Adrenal gland (tissue), 12 donors: ENCODE data around the gene NNMT. TPM values are rescaled to one million over a fixed set of nuclear protein-coding genes. Genes with fewer than 3 reads are reported as not detected.

ENCODE experiments used
- DNase-seq, 7 donors: peaks; one replicate each; pipeline ENCODE4 v3.0.0-alpha.2; 2019 to 2020
- H3K27ac ChIP-seq, 5 donors: fragments of 200-600 bp; sonication (generic) in 4 of 5; 1 replicate in 3 of 5; 2 replicates in 2 of 5; pipeline versions ENCODE4 v1.5.1 to v1.8.0; 2016 to 2020; ENCODE audit warnings: mild to moderate bottlenecking in 1 of 5
- H3K27me3 ChIP-seq: fragments of 200-600 bp; 2 replicates; pipeline ENCODE4 v1.8.0; 2021
- H3K36me3 ChIP-seq, 2 donors: fragments of 200-600 bp; replicated peaks in 1 of 2; 1 replicate in 1 of 2; 2 replicates in 1 of 2; pipeline versions ENCODE4 v1.5.1 to v1.8.0; 2018 to 2022
- H3K4me1 ChIP-seq, 2 donors: fragments of 200-600 bp; replicated peaks in 1 of 2; 1 replicate in 1 of 2; 2 replicates in 1 of 2; pipeline versions ENCODE4 v1.5.1 to v1.8.0; 2018 to 2021
- H3K4me3 ChIP-seq, 4 donors: fragments of 200-600 bp; sonication (generic) in 3 of 4; one replicate each; pipeline ENCODE4 v1.5.1; 2016 to 2018
- H3K9me3 ChIP-seq, 3 donors: fragments of 200-600 bp; sonication (generic) in 1 of 3; replicated peaks in 1 of 3; 1 replicate in 2 of 3; 2 replicates in 1 of 3; pipeline versions ENCODE4 v1.5.1 to v1.8.0; 2016 to 2021
- POLR2A ChIP-seq, 2 donors: fragments of 450-650 bp; IDR thresholded peaks; one replicate each; pipeline ENCODE4 v1.6.1; 2017; ENCODE audit warnings: antibody characterized with exemption in 2 of 2, mild to moderate bottlenecking in 2 of 2, moderate library complexity in 1 of 2
- WGBS, 4 donors: extraction: QIAGEN DNeasy Blood & Tissue Kit in 2 of 4; methylation state at CpG; one replicate each; pipeline versions ENCODE4 v1.1.5 to v1.1.7; 2013 to 2017; 5-methylcytosine and 5-hydroxymethylcytosine counted together
- intact Hi-C, 2 donors: fragments of 100-400 bp; cut with DNase I; formaldehyde crosslinking; loops; one replicate each; pipeline versions ENCODE4 v1.14.1 to v1.15.0; 2022 to 2023
- polyA plus RNA-seq, 3 donors: library from polyadenylated mRNA; stranded (reverse); fragments of 200-250 nt in 2 of 3; fragments of 350-450 nt in 1 of 3; fragmentation: Illumina TruSeq in 1 of 3; extraction: RNeasy Lipid Tissue Mini Kit (QIAGEN cat#74804) in 1 of 3; gene quantifications; one replicate each; pipeline ENCODE4 v1.2.3, GENCODE V29; 2013 to 2014
- total RNA-seq, 9 donors: library from RNA; depleted of rRNA in 4 of 9; stranded (reverse); fragments of >200 nt in 4 of 9; fragments of 120-200 nt in 1 of 9; fragmentation: NEBNext Ultra II Directional in 1 of 9; extraction: Animal tissue kit (Norgen Biotek cat#: 25700) in 1 of 9; gene quantifications; one replicate each; pipeline versions ENCODE4 v1.1.0 to v1.2.4, GENCODE V29; 2013 to 2023
- TF ChIP-seq, protein P1 (sequence below), 6 experiments: fragments of 450-650 bp in 4 of 6; fragments of 200-600 bp in 2 of 6; sonication (generic) in 1 of 6; IDR thresholded peaks; 1 replicate in 5 of 6; 2 replicates in 1 of 6; pipeline versions ENCODE4 v1.5.1 to v1.8.0; 2016 to 2021; ENCODE audit warnings: antibody characterized with exemption in 6 of 6, mild to moderate bottlenecking in 2 of 6, moderate library complexity in 1 of 6
- donor health status: healthy with polysubstance abuse.
- donor health status: Bipolar disorder and iron deficiency.
- donor health status: DM: yes; HTN: yes; CAD: no.
- donor health status: DM: no; HTN: no; CAD: no.
- donor health status: DM: no; HTN: no; CAD: no.
- donor health status: DM: yes; HTN: yes; CAD: no.

Gene NNMT
- total and polyA plus RNA-seq, 12 donors, result 0.94 to 354 (median 77.4) TPM

DNA sequence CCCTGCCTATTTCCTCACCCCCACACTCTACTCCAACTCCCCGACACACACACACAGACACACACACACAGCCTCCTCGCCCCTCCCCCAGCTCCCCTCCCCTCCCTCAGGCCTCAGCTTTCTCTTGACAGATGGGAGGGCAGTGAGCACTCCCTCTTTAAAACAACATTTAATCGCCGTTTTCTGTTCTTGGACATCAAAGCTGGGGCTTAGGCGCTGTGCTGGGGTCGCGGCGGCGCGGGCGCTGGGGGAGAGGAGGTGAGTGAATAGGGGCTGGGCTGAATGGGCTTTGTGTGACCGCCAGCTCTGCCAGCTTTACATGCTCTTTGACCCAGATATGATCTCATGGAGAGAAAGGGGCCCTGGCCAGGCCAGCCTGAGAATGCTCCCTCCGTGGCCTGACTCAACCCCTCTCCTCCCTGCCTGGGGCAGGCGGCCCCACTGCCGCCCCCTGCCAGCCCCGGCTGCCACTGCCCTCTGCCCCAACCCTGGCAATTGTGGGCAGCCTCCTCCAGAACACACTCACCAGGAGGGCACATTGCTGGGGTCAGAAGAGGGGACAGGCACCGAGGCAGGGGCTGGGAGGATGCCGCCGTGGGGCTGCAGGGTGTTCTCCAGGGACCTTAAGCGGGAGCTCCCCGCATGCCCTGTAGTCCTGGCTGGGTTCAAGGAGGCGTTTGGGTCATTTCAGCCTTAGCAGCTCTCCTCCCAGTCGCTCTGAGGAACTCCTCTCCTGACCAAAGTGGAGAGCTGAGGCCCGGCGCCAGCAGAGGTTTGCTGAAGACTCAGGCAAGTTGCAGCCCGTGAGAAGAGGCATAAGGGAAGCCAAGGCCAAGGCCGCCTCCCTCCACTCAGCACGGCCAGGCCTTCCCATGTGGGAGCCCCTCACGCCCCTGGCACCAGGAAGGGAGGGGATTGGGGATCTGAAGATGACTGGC, 38.3 kb upstream of the NNMT start:
- peak in 6 of 7 donors; percentile 65 to 80 (median 66) for DNase-seq
- intact Hi-C loops, result loop anchor here (5.0 kb wide), 2 partner anchors 201 to 226 kb away; partner anchors contain the start of gene ZBTB16 (in 1 of the 2)
- H3K4me1 ChIP-seq, result peaks cover 30 to 41% of the 10 kb centered on the region in 2 donors
- no peak overlapping the region for H3K4me3 ChIP-seq
- H3K9me3 ChIP-seq, result no peaks in the 10 kb centered on the region
- 43 to 59% (median 53%) methylated on average over 16 to 29 of the region's 29 CpGs for WGBS, 4 donors
- no peak for TF ChIP-seq POLR2A (IDR thresholded peaks at IDR 0.05)
- TF ChIP-seq, protein P1, sequence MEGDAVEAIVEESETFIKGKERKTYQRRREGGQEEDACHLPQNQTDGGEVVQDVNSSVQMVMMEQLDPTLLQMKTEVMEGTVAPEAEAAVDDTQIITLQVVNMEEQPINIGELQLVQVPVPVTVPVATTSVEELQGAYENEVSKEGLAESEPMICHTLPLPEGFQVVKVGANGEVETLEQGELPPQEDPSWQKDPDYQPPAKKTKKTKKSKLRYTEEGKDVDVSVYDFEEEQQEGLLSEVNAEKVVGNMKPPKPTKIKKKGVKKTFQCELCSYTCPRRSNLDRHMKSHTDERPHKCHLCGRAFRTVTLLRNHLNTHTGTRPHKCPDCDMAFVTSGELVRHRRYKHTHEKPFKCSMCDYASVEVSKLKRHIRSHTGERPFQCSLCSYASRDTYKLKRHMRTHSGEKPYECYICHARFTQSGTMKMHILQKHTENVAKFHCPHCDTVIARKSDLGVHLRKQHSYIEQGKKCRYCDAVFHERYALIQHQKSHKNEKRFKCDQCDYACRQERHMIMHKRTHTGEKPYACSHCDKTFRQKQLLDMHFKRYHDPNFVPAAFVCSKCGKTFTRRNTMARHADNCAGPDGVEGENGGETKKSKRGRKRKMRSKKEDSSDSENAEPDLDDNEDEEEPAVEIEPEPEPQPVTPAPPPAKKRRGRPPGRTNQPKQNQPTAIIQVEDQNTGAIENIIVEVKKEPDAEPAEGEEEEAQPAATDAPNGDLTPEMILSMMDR (IDR thresholded peaks at IDR 0.05), result peak in 5 of 6 experiments; percentile 25 to 48 (median 31)
- peak overlapping the region in 4 of 5 donors; percentile 29 to 86 (median 64) for H3K27ac ChIP-seq
- no peaks in the 10 kb centered on the region for H3K27me3 ChIP-seq
- peaks cover 0 to 6% of the 10 kb centered on the region in 2 donors for H3K36me3 ChIP-seq

DNA sequence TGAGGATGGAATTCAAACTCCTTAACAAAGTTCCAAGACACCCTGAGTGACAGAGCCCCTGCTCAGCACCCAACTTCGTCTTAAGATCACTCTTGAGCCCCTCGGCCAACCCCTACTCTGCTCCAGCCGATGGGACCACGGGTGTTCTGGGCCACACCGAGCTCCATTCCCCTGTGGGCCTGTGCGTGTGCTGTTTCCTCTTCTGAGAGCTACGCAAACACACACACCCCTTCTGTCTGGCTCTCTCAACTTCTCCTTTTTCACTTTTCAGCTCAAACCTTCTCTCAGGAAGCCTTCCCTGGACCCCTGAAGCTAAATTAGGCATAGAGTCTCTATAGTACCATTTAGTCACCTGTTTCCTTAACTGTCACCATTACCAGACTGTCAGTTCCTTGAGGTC, 37.5 kb upstream of the NNMT start:
- Histone ChIP-seq H3K4me3 (no peak overlapping the region), H3K4me1 (peaks cover 30 to 41% of the 10 kb centered on the region in 2 donors), H3K27me3 (no peaks in the 10 kb centered on the region), H3K27ac (peak overlapping the region in 3 of 5 donors; percentile 39 to 86 (median 75)), H3K9me3 (no peaks in the 10 kb centered on the region), H3K36me3 (no peaks in the 10 kb centered on the region)
- DNase-seq, result no peak
- TF ChIP-seq, protein P1 (IDR thresholded peaks at IDR 0.05), result no peak
- TF ChIP-seq POLR2A (IDR thresholded peaks at IDR 0.05), result no peak
- 71 to 90% (median 78%) methylated on average over 7 of the region's 7 CpGs for WGBS, 4 donors
- intact Hi-C loops, result loop anchor here (5.0 kb wide), 2 partner anchors 201 to 226 kb away; partner anchors contain the start of gene ZBTB16 (in 1 of the 2)

DNA sequence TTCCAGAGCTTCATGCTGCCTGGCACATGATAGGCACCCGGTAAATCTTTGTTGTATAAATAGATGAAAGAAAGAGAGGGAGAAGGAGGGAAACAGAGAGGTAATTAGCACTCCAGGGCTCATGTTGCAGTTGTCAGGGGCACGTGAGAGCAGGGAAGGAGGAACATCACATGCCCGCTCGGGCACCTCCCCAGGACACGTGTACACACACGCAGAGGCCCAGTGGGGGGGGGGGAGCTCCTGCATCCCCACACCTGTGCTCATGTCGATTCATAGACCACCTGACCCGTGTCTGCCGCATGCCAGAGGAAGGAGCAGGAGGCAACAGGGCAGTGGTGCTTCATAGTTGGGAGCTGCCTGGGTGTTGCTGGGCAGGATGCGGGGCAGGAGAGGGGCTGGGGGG, 37.1 kb upstream of the NNMT start:
- peak overlapping the region in 2 of 5 donors; percentile 18 to 75 for H3K27ac ChIP-seq
- no peaks in the 10 kb centered on the region for H3K36me3 ChIP-seq
- intact Hi-C loops, result loop anchor here (5.0 kb wide), 2 partner anchors 202 to 227 kb away; partner anchors contain the start of gene ZBTB16 (in 1 of the 2)
- H3K4me3 ChIP-seq, result no peak overlapping the region
- H3K27me3 ChIP-seq, result no peaks in the 10 kb centered on the region
- H3K9me3 ChIP-seq, result no peaks in the 10 kb centered on the region
- peak in 2 of 7 donors; percentile 49 to 85 for DNase-seq
- 65 to 70% (median 66%) methylated on average over 8 to 10 of the region's 10 CpGs for WGBS, 4 donors
- peaks cover 30 to 41% of the 10 kb centered on the region in 2 donors for H3K4me1 ChIP-seq
- TF ChIP-seq POLR2A (IDR thresholded peaks at IDR 0.05), result no peak
- TF ChIP-seq, protein P1 (IDR thresholded peaks at IDR 0.05), result no peak

DNA sequence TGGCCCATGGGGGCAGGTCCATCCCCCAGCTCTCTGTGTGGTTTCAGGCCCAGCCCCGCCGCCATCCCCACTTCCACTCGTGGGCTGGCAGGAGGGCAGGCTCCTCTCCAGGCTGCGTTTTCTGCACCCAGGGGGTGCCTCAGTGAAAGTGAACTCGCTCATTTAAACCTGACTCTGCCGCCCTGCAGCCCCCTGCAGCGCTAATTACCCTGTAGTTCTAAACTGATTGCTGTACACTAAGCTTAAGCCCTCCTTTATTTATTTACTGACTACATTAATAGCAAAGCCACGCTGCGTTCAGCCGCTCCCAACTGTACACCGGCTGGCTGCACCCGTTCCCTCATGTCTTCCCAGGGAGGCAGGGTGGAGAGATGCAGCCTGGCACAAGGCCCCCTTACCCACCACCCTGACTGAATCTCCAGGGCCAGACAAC, 36.6 kb upstream of the NNMT start:
- peaks cover 30 to 41% of the 10 kb centered on the region in 2 donors for H3K4me1 ChIP-seq
- no peak for DNase-seq

More for the DNA sequence above, 36.6 kb upstream of the NNMT start:
- intact Hi-C loops, result loop anchor here (5.0 kb wide), 2 partner anchors 202 to 227 kb away; partner anchors contain the start of gene ZBTB16 (in 1 of the 2)
- TF ChIP-seq, protein P1 (IDR thresholded peaks at IDR 0.05), result no peak
- TF ChIP-seq POLR2A (IDR thresholded peaks at IDR 0.05), result no peak
- 84 to 94% (median 85%) methylated on average over 9 to 12 of the region's 12 CpGs for WGBS, 4 donors
- Histone ChIP-seq H3K27me3 (no peaks in the 10 kb centered on the region), H3K4me3 (no peak overlapping the region), H3K9me3 (no peaks in the 10 kb centered on the region), H3K36me3 (no peaks in the 10 kb centered on the region), H3K27ac (peak overlapping the region in 2 of 5 donors; percentile 49 to 75)
